HL-60/S4 (cell line): ENCODE measurements around the gene OR2M7.
"Not testable (repeated sequence)": the region's sequence is repeated elsewhere in the genome, so short reads cannot be mapped to it uniquely, and the experiment has no call there.

Experiments
- in situ Hi-C: fragments of 300-500 bp; cut with MboI; formaldehyde crosslinking; loops from 2 replicates; pipeline ENCODE4 v1.14.3; 2022; ENCODE audit warnings: low sequenced_read_pairs

OR2M7 gene, protein sequence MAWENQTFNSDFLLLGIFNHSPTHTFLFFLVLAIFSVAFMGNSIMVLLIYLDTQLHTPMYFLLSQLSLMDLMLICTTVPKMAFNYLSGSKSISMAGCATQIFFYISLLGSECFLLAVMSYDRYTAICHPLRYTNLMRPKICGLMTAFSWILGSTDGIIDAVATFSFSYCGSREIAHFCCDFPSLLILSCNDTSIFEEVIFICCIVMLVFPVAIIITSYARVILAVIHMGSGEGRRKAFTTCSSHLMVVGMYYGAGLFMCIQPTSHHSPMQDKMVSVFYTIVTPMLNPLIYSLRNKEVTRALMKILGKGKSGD

DNA sequence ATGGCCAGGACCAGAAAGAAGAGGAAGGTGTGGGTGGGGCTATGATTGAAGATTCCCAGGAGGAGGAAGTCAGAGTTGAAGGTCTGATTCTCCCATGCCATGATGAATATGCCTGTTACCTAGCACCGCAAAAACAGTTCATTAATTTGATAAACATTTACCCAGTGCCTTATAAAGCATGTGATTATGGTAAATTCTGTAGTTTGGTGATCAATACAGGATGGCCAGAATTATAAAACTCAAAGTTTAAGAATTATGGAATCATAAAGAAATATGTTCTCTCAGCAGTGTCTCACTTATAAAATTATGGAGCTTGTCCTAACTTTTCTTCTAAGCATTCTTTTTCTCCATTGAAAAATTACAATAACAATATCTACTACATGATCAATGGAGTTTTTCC, at the start of gene OR2M7:
Gene OR2M7, minus strand, starts transcription at position 101 of the 400 bp plus-strand sequence. Its CDS starts 0 bp downstream, at position 101.
- in situ Hi-C loops, result no loop called here

DNA sequence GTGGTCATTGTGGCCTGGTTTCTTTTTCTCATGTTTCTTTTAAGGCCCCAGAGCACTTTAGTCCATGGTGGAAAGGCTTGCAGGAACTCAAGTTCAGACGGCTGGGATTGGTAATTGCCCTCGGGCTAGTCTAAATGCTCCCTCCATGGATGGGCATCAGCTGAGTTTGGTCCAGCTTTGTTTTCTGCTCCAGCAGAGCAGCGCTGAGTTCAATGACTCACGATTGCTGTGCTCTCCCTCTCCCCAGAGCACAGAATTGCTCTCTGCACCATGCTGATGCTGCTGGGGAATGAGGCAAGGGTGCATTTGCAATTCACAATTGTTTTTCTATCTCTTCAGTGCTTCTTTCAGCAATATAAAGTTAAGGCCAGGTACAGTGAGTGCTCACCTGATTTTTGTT, 49.4 kb upstream of the OR2M7 start:
- in situ Hi-C loops, result no loop called here

DNA sequence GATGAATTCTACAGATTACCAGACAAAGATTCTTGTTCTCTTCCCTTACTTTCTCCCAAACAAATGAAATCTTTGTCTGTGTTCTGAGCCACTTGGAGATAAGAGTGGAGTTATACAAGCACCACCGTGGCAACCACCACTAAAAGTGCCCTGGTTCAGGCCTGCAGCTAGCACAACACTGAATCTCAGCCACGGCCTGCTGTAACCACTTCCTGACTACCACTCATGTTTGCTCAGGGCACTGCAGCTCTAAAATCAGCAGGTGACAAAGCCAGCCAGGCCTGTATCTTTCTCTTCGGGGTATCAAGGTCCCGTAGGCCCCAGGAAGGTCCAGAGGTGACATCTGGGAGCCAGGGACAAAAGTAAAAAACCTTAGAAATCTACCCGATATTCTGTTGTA, 48.0 kb upstream of the OR2M7 start:
- in situ Hi-C loops, result no loop called here

DNA sequence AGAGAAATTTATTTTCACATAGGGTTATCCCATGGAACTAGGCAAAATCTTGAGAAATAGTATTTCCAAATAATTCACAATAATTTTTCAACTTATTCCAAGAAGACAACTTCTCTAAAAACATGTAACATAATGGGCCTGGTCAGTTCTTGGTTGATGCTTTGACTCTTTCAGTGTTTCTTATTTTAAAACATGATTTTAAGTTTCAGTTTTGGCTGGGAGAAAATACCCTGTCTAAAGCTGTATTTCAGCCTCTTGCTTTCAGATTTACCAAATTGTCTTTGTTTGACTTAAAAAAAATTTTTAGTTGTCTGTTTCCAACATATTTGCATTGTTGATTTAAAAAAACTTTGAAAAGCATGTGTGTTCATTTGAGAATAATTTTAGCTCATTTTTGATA, 42.2 kb upstream of the OR2M7 start:
- in situ Hi-C loops, result no loop called here

DNA sequence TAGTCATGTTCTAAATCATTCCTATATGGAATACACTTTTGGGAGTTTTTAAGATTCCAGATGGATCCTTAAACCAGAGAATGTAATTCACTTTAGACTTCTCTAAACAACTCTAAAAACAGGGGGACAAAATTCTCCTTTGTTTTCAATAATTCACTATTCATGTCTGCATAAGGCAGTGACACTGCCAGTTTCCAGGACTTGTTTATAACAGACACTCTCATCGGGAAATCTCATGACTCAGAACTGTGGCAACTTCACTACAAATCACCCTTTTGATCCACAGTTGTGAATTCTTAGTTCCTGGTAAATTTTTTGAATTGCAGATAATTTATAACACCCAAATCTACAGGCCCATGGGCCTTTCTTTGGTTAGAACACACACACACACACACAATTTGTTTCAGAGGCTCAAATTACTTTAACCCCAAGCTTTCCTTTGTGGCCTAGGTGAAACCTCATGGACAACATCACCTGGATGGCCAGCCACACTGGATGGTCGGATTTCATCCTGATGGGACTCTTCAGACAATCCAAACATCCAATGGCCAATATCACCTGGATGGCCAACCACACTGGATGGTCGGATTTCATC, 36.9 kb upstream of the OR2M7 start, which contains the start of gene OR2T4:
Gene OR2T4, plus strand, starts transcription at position 545 of the 595 bp plus-strand sequence. Its CDS starts 0 bp downstream, at position 545.
- in situ Hi-C loops, result no loop called here

DNA sequence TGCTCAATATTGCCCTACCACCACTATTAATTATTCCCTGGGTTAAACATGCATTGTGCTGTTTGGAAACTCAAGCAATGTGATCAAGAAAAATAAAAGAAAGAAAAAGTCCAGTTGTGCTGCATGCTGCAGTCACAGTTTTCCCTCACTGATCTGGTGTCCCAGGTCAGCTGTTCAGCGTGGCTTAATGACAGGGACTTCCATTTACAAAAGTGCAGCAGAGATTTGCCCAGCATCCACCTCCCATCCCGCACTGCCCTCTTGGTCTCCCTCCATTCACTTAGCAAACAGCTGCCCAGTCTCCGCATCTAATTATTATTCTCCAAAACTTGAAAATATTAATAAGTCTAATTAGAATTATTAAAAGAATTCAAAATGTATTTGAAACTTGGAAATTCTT, 35.0 kb upstream of the OR2M7 start:
- in situ Hi-C loops, result no loop called here

DNA sequence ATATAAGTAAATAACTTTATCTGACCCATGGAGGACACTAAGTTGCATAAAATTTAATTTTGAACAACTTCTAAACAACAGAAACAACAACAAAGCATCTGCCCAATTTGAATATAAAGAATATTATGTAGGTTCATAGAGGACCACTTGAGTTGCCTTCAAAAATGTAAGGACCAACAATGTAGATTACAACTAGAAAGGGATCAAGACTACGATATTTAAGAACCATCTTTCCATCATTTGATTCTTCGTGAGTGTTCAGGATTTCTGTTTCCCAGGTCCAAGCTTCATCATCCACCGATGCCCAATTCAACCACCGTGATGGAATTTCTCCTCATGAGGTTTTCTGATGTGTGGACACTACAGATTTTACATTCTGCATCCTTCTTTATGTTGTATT, 24.1 kb upstream of the OR2M7 start, which contains the start of gene OR14C36:
Gene OR14C36, plus strand, starts transcription at position 301 of the 400 bp plus-strand sequence. Its CDS starts 0 bp downstream, at position 301.
- in situ Hi-C loops, result no loop called here

DNA sequence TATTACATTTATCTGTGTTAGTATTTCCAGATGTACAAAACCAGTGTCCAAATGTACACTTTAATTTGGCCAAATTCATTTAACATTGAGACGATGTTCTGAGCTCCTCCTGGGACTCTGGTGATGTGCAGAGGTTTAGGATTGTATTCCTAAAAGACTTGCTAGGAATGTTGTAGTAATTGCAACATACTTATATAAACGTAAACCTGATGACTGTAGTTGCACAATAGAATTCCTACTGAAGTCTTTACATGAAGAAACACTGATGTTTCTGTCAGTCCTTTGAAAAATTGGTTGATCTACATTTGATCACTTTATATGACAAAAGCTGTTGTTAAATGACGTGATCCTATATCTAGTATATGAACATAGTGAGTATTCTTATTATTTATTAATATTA, 19.1 kb upstream of the OR2M7 start:
- in situ Hi-C loops, result no loop called here

DNA sequence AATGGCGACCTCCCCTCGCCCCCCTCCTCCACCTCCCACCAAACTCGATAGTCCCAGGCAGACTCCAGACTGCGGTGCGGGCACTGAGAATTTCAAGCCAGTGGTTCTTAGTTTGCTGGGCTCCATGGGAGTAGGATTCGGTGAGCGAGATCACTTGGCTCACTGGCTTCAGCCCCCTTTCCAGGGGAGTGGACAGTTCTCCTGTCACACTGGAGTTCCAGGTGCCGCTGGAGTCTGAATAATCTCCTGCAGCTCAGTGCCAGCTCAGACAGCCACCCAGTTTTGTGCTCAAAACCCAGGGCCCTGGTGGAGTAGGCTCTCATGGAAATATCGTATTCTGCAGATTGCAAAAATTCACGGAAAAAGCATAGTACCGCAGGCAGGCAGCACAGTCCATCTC, 7.6 kb downstream of the OR2M7 start:
- in situ Hi-C loops, result no loop called here

DNA sequence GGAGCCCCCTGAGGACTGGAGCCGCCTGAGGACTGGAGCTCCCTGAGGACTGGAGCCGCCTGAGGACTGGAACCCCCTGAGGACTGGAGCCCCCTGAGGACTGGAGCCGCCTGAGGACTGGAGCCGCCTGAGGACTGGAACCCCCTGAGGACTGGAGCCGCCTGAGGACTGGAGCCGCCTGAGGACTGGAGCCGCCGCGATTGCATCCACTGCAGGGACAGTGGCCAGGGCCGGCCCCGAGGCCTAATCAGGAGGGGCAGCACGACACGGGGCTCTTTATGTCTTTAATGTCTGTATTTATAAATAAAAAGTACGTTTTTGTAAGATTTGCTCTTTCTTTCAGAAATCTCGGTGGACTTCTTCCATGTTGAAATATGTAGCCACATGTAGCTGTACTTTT, 17.6 kb downstream of the OR2M7 start:
- in situ Hi-C loops, result not testable (repeated sequence)

DNA sequence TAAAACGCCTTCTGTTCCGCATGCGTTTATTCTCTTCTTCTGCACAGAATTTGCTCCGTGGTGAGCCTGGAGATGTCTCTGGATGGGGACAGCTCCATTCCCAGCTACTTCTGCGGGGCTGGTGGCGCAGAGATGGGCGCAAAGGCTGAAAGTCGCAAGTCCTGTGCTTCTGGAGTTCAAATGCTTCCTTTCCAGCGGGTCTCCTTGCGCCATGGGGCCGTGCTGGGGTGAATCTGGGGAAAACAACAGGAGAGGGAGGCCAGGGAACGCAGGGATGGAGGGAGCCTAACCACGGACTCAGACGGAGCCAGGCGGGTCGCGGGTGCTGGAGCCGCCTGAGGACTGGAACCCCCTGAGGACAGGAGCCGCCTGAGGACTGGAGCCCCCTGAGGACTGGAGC, 18.3 kb downstream of the OR2M7 start:
- in situ Hi-C loops, result no loop called here

DNA sequence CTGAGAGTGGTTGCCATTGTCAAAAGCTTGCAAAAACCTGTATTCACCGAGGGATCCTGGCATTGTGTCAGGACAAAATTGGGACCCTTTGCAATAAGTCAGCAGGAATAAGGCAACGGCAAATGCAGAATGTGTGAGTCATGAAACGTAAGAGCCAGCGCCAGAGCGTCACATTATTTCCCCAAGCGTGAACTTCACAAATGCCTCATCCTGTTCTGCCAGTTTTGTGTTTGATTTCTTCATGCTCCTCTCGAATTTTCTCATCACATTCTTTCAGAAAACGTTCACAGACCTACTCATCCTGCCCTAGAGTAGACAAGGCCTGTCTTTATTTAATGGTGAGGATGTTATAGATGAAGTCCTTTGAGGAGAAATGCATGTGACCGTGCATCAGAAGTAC, 18.7 kb downstream of the OR2M7 start:
- in situ Hi-C loops, result not testable (repeated sequence)

DNA sequence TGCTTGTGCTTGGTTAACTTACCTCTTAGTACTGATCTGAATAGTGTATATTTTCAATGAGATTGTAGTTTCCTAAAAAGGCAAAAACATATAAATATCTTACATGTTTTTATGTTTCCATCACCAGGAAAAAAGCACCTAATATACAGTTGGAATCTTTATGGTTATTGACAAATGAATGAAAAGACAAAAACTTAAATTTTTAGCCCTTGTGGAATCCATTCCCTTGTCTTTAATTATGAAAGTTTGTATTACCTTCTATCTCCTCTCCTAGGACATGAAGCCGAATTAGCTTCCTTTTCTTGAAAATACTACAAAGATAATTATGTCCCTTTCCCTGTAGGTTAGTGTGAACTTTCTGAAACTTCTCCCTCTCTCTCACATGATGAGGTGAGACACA, 21.0 kb downstream of the OR2M7 start, which contains the start of gene OR2T12:
Gene OR2T12, minus strand, starts transcription at position 101 of the 400 bp plus-strand sequence. CDS start 7,846 bp downstream, outside the sequence.
- in situ Hi-C loops, result no loop called here

DNA sequence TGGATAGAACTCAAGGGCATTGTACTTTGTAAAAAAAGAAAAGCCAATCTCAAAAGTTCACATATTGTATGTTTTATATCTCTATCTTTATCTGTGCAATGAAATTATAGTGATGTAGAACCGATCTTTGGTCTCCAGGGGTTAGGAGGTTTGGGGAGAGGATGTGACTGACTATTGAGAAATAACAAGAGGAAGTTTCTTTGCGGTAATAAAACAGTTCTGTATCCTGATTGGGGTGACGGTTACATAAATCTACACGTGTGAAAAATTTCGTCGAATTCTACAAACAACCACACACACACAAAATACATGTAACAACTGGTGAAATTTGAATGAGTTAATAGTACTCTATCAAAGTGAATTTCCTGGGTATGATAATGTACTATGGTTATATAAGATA, 36.0 kb downstream of the OR2M7 start:
- in situ Hi-C loops, result no loop called here

DNA sequence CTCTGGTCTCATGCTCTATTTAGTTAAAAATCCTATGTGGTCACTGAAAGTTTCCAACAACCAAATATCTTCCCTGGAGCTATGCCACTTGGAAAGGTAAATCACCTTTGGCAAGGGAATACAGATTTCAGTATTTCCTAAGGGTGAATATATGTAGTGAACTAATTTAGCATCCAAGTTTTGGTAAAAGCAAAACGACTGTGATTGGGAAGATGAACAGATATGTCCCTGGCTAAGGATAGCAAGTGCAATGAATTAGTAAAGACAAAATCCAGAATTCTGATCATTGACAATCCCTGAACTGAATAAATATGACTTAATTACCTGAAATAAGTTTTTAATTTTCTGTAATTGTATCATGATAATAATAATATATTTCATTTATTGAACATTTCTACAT, 46.5 kb downstream of the OR2M7 start, which contains the start of gene OR2T33:
Gene OR2T33, minus strand, starts transcription at position 101 of the 400 bp plus-strand sequence. CDS start 4,162 bp downstream, outside the sequence.
- in situ Hi-C loops, result no loop called here
